ENCODE measurements around the gene GATAD2A.
"Not testable (repeated sequence)": the region's sequence is repeated elsewhere in the genome, so short reads cannot be mapped to it uniquely, and the experiment has no call there.

The GATAD2A gene

GRCh38 chr19:19404879-19405860, at the start of gene GATAD2A:
Gene GATAD2A (plus strand): TSS chr19:19405675. CDS start chr19:19465346, 59,671 bp downstream.
- DNase-seq (ENCODE audit: low read depth in 2 of 2): peak; percentile 86 to 88

DNA sequence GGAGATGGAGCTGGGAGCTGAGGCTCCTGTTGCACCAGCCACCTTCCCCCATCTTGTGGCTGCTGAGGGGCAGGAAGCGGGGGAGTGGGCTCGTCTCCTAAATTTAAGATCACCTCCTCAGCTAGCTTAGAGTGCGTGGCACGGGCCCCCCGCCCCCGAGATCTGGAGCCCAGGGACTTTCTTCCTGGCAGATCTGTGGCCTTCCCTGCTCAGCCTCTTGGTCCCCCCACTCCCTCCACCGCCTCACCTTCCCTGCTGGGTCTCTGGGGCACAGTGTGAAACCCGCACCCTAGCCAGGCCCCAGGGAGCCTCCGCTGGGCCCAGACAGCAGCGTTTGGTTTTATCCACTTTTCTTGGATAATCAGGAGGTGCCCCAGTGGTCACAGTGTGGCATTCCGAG, 49.0 kb upstream of the GATAD2A start:
- DNase-seq (ENCODE audit: low read depth in 2 of 2): no peak

GRCh38 chr19:19356901-19357566, 48.4 kb upstream of the GATAD2A start:
- no peak for DNase-seq (ENCODE audit: low read depth in 2 of 2)

DNA sequence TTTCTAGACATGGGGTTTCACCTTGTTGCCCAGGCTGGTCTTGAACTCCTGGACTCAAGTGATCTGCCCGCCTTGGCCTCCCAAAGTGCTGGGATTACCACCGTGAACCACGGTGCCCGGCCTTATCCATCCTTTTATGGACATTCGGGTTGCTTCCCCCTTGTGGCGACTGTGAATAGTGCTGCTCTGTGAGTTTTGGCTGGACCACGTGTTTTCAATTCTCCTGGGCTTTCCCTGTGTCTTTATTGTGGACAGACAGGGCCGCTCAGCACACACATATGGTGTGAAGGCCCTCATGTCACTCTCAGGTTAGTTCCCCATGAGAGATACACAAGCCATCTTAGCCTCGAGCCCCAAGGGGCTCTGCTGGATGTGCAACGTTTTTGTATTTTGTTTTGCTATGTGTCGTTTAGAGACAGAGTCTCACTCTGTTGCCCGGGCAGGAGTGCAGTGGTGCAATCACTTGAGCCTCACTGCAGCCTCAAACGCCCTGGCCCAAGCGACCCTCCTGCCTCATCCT, 44.3 kb upstream of the GATAD2A start:
- DNase-seq (ENCODE audit: low read depth in 2 of 2): peak; percentile 65 to 66

GRCh38 chr19:19362075-19362474, 43.4 kb upstream of the GATAD2A start:
- DNase-seq (ENCODE audit: low read depth in 2 of 2): no peak

DNA sequence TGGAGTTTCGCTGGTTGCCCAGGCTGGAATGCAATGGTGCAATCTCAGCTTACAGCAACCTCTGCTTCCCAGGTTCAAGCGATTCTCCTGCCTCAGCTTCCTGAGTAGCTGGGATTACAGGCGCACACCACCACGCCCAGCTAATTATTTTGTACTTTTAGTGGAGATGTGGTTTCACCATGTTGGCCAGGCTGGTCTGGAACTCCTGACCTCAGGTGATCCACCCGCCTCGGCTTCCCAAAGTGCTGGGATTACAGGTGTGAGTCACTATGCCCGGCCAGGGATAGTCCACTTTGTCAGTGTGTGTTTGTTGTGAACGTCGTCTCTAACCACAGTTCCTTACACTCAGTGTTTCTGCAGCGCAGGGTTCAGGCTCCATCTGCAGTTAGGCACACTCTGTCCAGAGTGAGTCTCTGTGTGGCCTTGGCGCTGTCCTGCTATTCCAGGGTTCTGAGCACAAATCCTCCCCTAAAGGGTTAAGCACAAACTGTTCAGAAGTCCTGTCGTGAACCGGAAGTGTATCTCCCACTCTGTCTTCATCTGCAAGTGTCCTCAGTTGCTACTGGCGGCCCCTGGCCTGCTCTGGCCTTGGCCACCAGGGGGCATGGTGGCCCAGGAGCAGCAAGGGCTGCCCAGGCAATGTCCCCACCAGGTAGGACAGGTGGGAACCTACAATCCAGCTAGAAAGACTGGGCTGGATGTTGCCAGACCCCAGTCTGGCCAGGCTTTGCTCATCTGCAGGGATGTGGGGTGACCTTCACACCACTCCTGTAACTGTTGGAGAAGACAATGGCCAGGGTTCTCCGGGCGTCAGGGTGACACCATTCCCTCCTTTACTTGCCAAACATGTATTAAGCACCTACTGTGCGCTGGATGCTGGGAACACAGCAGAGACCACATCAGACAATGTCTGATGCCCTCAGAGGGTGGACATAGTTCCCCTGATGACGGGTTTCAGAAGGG, 38.8 kb upstream of the GATAD2A start:
- peak; percentile 31 to 42 for DNase-seq (ENCODE audit: low read depth in 2 of 2)

DNA sequence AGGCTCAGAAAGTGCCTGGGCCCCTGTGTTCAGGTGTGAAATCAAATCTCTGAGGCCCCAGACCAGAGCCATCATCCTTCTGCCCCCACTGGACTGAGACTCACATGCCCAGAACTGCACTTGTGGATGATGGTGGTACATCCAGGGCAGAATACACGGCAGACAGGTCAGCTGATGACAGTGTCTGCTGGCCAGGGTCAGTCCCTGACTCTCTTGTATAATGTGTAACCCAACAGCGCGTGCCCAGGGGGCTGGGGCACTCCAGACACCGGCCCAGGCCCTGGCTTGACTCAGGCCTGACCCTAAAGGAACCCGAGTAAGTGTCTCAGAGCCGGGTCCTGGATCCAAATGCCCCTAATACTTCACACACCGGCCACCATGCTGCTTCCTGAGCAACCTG, 37.4 kb upstream of the GATAD2A start:
- no peak for DNase-seq (ENCODE audit: low read depth in 2 of 2)

DNA sequence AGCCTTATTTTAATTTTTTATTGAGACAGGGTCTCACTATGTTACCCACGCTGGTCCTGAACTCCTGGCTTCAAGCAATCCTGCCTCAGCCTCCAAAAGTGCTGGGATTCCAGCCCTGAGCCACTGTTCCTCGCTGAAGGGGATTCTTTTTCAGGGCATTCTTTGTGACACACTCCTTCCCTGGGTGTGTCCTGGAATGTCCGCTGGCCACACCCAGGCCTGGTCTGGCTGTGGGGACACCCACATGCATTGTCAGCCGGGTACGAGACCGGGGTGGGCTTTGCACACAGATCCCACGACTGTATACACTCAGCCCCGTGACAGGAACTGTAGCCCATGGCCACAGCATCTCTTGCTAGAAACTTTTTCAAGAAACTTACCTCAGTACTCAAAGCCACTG, 34.4 kb upstream of the GATAD2A start:
- no peak for DNase-seq (ENCODE audit: low read depth in 2 of 2)

DNA sequence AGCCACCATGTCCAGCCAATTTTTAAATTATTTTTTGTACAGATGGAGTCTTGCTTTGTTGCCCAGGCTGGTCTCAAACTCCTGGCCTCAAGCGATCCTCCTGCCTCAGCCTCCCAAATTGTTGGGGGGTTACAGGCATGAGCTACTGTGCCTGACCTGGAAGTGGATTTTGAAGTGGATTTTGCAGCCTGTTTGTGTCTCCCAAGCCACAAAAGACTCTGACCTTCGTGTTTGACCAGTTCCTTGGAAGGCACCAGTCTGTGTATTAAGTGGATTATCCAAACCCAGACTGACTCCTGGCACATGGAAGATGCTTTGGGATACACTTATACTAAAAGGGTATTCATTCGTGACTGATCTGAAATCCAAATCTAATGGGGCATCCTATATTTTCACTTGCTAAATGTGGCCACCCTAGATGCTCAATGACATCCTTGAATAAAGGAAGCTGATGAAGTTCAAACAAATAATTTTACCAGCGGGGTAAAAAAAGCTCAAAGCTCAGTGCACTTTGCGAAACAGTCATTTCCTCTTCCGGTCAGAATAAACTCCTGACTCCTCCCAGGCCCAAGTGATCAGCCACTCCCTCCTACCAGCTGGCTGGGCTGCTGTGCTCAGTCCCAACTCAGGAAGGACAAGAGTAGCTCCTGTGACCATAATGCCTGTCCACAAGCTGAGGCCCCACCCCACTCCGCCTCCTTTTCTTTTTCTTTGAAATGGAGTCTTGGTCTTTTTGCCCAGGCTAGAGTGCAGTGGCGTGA, 32.6 kb upstream of the GATAD2A start:
- no peak for DNase-seq (ENCODE audit: low read depth in 2 of 2)

GRCh38 chr19:19379527-19379926, 25.9 kb upstream of the GATAD2A start:
- DNase-seq (ENCODE audit: low read depth in 2 of 2): no peak

GRCh38 chr19:19380316-19380715, 25.2 kb upstream of the GATAD2A start:
- DNase-seq (ENCODE audit: low read depth in 2 of 2): not testable (repeated sequence)

- DNase-seq (ENCODE audit: low read depth in 2 of 2): no peak
Measured at GRCh38 chr19:19381007-19381926, 24.2 kb upstream of the GATAD2A start.

DNA sequence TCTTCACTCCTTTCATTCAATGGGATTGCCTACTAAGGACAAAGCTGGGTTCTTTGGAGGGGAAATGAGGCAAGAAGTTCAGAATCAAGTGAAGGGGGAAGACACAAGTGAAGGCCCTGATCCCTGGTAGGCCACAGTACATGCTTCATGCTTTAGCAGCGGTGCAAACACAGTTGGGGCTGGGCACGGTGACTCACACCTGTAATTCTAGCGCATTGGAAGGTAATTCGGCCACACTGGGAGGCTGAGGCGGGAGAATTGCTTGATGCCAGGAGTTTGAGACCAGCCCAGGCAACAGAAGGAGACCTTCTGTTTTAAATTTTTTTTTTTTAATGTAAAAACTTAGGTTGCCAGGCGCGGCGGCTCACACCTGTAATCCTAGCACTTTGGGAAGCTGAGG, 23.4 kb upstream of the GATAD2A start:
- DNase-seq (ENCODE audit: low read depth in 2 of 2): no peak

GRCh38 chr19:19384486-19384885, 21.0 kb upstream of the GATAD2A start:
- DNase-seq (ENCODE audit: low read depth in 2 of 2): no peak

DNA sequence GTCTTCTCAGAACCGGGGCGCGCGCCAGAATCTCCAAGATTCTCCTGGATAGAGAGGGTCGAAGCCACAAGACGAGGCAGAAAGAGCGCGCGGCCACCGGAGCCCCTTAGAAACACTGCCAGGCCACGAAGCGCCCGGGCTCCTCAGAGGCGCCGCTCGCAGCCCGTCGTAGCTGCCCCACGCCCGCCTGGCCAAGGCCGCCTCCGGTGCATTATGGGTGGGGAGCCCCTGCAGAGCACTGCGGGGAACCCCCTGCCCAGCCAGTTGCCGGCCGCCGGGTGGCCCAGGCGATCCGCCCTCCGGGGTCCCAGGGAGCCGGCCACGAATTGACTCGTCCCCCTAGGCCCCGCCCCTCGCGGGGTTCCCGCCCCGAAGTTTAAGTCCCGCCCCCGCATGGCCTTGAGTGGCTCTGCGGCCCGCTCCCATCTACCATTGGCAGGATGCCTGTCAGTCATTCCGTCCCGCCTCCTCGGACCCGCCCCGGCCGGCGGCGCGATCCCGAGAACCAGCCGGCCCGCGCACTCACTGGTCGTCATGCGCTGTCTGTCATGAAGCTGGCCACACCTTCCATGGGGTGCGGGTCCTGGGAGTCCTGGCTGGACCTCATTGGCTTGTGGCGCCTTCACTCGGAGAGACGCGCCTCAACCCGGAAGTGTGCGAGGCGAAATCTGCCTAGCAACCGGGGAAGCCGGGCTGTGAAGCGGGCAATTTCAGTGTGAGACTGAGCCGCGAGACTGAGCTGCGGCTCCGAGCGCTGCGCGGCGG, 20.2 kb upstream of the GATAD2A start:
- DNase-seq (ENCODE audit: low read depth in 2 of 2): peak; percentile 99 to 100

GRCh38 chr19:19385896-19386869, 19.3 kb upstream of the GATAD2A start:
- peak; percentile 30 to 33 for DNase-seq (ENCODE audit: low read depth in 2 of 2)

GRCh38 chr19:19387108-19387507, 18.4 kb upstream of the GATAD2A start:
- DNase-seq (ENCODE audit: low read depth in 2 of 2): no peak

Data from activated CD4-positive, alpha-beta T cell treated with anti-CD3 and anti-CD28 coated beads for 24 hours (primary cell).